Measurements from ENCODE around the gene SLCO2A1.

Gene SLCO2A1

GRCh38 chr3:133892541-133893231 lies 137.0 kb downstream of the SLCO2A1 start:
- Histone ChIP-seq H3K9ac (ENCODE audit: low read depth, low read length) (no peak overlapping the region), H3K36me3 (ENCODE audit: insufficient read depth, low read length) (no peaks in the 10 kb centered on the region), H3K9me3 (ENCODE audit: control insufficient read depth, insufficient read depth, low read length) (no peaks in the 10 kb centered on the region), H3K4me1 (ENCODE audit: insufficient read depth, low read length) (peaks cover 8% of the 10 kb centered on the region)

- Histone ChIP-seq H3K36me3 (ENCODE audit: insufficient read depth, low read length) (no peaks in the 10 kb centered on the region), H3K9ac (ENCODE audit: low read depth, low read length) (no peak overlapping the region), H3K9me3 (ENCODE audit: control insufficient read depth, insufficient read depth, low read length) (no peaks in the 10 kb centered on the region), H3K4me1 (ENCODE audit: insufficient read depth, low read length) (peaks cover 14% of the 10 kb centered on the region)
Observed at GRCh38 chr3:133891662-133892378, 137.9 kb downstream of the SLCO2A1 start.

GRCh38 chr3:133890972-133891644 lies 138.6 kb downstream of the SLCO2A1 start:
- Histone ChIP-seq H3K36me3 (ENCODE audit: insufficient read depth, low read length) (no peaks in the 10 kb centered on the region), H3K9ac (ENCODE audit: low read depth, low read length) (no peak overlapping the region), H3K9me3 (ENCODE audit: control insufficient read depth, insufficient read depth, low read length) (no peaks in the 10 kb centered on the region), H3K4me1 (ENCODE audit: insufficient read depth, low read length) (peaks cover 14% of the 10 kb centered on the region)

GRCh38 chr3:133890037-133890436 lies 139.7 kb downstream of the SLCO2A1 start:
- Histone ChIP-seq H3K4me1 (ENCODE audit: insufficient read depth, low read length) (peaks cover 14% of the 10 kb centered on the region), H3K9ac (ENCODE audit: low read depth, low read length) (no peak overlapping the region), H3K9me3 (ENCODE audit: control insufficient read depth, insufficient read depth, low read length) (no peaks in the 10 kb centered on the region), H3K36me3 (ENCODE audit: insufficient read depth, low read length) (no peaks in the 10 kb centered on the region)

- no peaks in the 10 kb centered on the region for H3K9me3 ChIP-seq (ENCODE audit: control insufficient read depth, insufficient read depth, low read length)
- no peaks in the 10 kb centered on the region for H3K36me3 ChIP-seq (ENCODE audit: insufficient read depth, low read length)
- H3K4me1 ChIP-seq (ENCODE audit: insufficient read depth, low read length), result peaks cover 11% of the 10 kb centered on the region
- no peak overlapping the region for H3K9ac ChIP-seq (ENCODE audit: low read depth, low read length)
Observed at GRCh38 chr3:133888726-133889340, 140.9 kb downstream of the SLCO2A1 start.

- H3K9me3 ChIP-seq (ENCODE audit: control insufficient read depth, insufficient read depth, low read length), result no peaks in the 10 kb centered on the region
- no peak overlapping the region for H3K9ac ChIP-seq (ENCODE audit: low read depth, low read length)
- peaks cover 10% of the 10 kb centered on the region; the same call in 1 of the 2 replicates for H3K4me1 ChIP-seq (ENCODE audit: insufficient read depth, low read length)
- H3K36me3 ChIP-seq (ENCODE audit: insufficient read depth, low read length), result no peaks in the 10 kb centered on the region
Observed at GRCh38 chr3:133887803-133888703, 141.7 kb downstream of the SLCO2A1 start.

- Histone ChIP-seq H3K9me3 (ENCODE audit: control insufficient read depth, insufficient read depth, low read length) (no peaks in the 10 kb centered on the region), H3K36me3 (ENCODE audit: insufficient read depth, low read length) (no peaks in the 10 kb centered on the region), H3K9ac (ENCODE audit: low read depth, low read length) (no peak overlapping the region), H3K4me1 (ENCODE audit: insufficient read depth, low read length) (peaks cover 10% of the 10 kb centered on the region; the same call in 1 of the 2 replicates)
Observed at GRCh38 chr3:133887074-133887802, 142.5 kb downstream of the SLCO2A1 start.

GRCh38 chr3:133886031-133886722 lies 143.5 kb downstream of the SLCO2A1 start:
- Histone ChIP-seq H3K4me1 (ENCODE audit: insufficient read depth, low read length) (peaks cover 10% of the 10 kb centered on the region; the same call in 1 of the 2 replicates), H3K9me3 (ENCODE audit: control insufficient read depth, insufficient read depth, low read length) (peaks cover 3% of the 10 kb centered on the region; the same call in 1 of the 2 replicates), H3K9ac (ENCODE audit: low read depth, low read length) (no peak overlapping the region), H3K36me3 (ENCODE audit: insufficient read depth, low read length) (no peaks in the 10 kb centered on the region)

GRCh38 chr3:133884887-133885711 lies 144.6 kb downstream of the SLCO2A1 start:
- no peak overlapping the region for H3K9ac ChIP-seq (ENCODE audit: low read depth, low read length)
- H3K9me3 ChIP-seq (ENCODE audit: control insufficient read depth, insufficient read depth, low read length), result peaks cover 3% of the 10 kb centered on the region; the same call in 1 of the 2 replicates
- peaks cover 10% of the 10 kb centered on the region; the same call in 1 of the 2 replicates for H3K4me1 ChIP-seq (ENCODE audit: insufficient read depth, low read length)
- H3K36me3 ChIP-seq (ENCODE audit: insufficient read depth, low read length), result no peaks in the 10 kb centered on the region

- Histone ChIP-seq H3K9ac (ENCODE audit: low read depth, low read length) (no peak overlapping the region), H3K36me3 (ENCODE audit: insufficient read depth, low read length) (no peaks in the 10 kb centered on the region), H3K4me1 (ENCODE audit: insufficient read depth, low read length) (peaks cover 10% of the 10 kb centered on the region; the same call in 1 of the 2 replicates), H3K9me3 (ENCODE audit: control insufficient read depth, insufficient read depth, low read length) (peaks cover 3% of the 10 kb centered on the region; the same call in 1 of the 2 replicates)
Observed at GRCh38 chr3:133884054-133884886, 145.5 kb downstream of the SLCO2A1 start.

- Histone ChIP-seq H3K9ac (ENCODE audit: low read depth, low read length) (no peak overlapping the region), H3K36me3 (ENCODE audit: insufficient read depth, low read length) (no peaks in the 10 kb centered on the region), H3K4me1 (ENCODE audit: insufficient read depth, low read length) (peaks cover 10% of the 10 kb centered on the region; the same call in 1 of the 2 replicates), H3K9me3 (ENCODE audit: control insufficient read depth, insufficient read depth, low read length) (peaks cover 3% of the 10 kb centered on the region; the same call in 1 of the 2 replicates)
Observed at GRCh38 chr3:133883641-133884040, 146.1 kb downstream of the SLCO2A1 start.
